SK-N-SH (cell line): ENCODE data around the gene PLCXD1. TPM values are rescaled to one million over a fixed set of nuclear protein-coding genes. Genes with fewer than 3 reads are reported as not detected.
"Not testable (repeated sequence)": the region's sequence is repeated elsewhere in the genome, so short reads cannot be mapped to it uniquely, and the experiment has no call there.

Experiments
- CTCF ChIA-PET: fragments of 300-600, 350-600 bp; formaldehyde crosslinking; extraction: SDS; loops from one replicate; lab custom pipeline; 2021; lab: Yijun Ruan, JAX
- POLR2A ChIA-PET: fragments of 350-600 bp; sonication (Branson Sonifier 250); formaldehyde crosslinking; extraction: SDS; loops from one replicate; lab custom pipeline; 2020; ENCODE audit warnings: antibody characterized with exemption, inconsistent platforms; lab: Yijun Ruan, JAX
- DNase-seq: peaks from one replicate; pipeline ENCODE4 v3.0.0; 2012
- H2AFZ ChIP-seq: fragments of 200-600 bp; sonication (generic); 2 replicates; pipeline ENCODE4 v1.8.1; 2016; ENCODE audit warnings: antibody characterized with exemption, mild to moderate bottlenecking, low read depth
- H3F3A ChIP-seq: fragments of 200-600 bp; sonication (generic); replicated peaks from 2 replicates; pipeline ENCODE3; 2016; ENCODE audit warnings: antibody characterized with exemption, mild to moderate bottlenecking; ENCODE audit not compliant: insufficient read depth
- H3K27ac ChIP-seq, 2 experiments: fragments of 200-500 bp in 1 of 2; fragments of 200-600 bp in 1 of 2; sonication (Bioruptor generic) in 1 of 2; sonication (generic), shearing (Covaris generic) in 1 of 2; 2 replicates each; pipeline versions ENCODE4 v1.5.1 to v1.6.1; 2014 to 2016; ENCODE audit warnings: low read depth in 2 of 2, inconsistent platforms in 1 of 2, low read length in 1 of 2, mild to moderate bottlenecking in 1 of 2, mixed read lengths in 1 of 2
- H3K27me3 ChIP-seq: fragments of 200-600 bp; sonication (generic), shearing (Covaris generic); 2 replicates; pipeline ENCODE4 v1.6.1; 2016; ENCODE audit warnings: mixed run types; ENCODE audit not compliant: insufficient read depth
- H3K36me3 ChIP-seq, 2 experiments: fragments of 200-500 bp in 1 of 2; fragments of 200-600 bp in 1 of 2; sonication (Bioruptor generic) in 1 of 2; sonication (generic) in 1 of 2; replicated peaks in 1 of 2; 2 replicates each; pipeline versions ENCODE3 to v1.5.1; 2014 to 2016; ENCODE audit warnings: low read length in 1 of 2, mild to moderate bottlenecking in 1 of 2; ENCODE audit not compliant: insufficient read depth in 2 of 2, control insufficient read depth in 1 of 2
- H3K4me1 ChIP-seq, 2 experiments: fragments of 200-500 bp in 1 of 2; fragments of 200-600 bp in 1 of 2; sonication (Bioruptor generic) in 1 of 2; sonication (generic), shearing (Covaris generic) in 1 of 2; 2 replicates each; pipeline versions ENCODE4 v1.5.1 to v1.6.1; 2014 to 2016; ENCODE audit warnings: low read depth in 1 of 2, low read length in 1 of 2, mixed run types in 1 of 2; ENCODE audit not compliant: insufficient read depth in 2 of 2, control insufficient read depth in 1 of 2
- H3K4me2 ChIP-seq: fragments of 200-600 bp; sonication (generic), shearing (Covaris generic); 2 replicates; pipeline ENCODE4 v1.6.1; 2017; ENCODE audit warnings: mixed run types
- H3K4me3 ChIP-seq, 2 experiments: fragments of 200-500 bp in 1 of 2; fragments of 200-600 bp in 1 of 2; sonication (Bioruptor generic) in 1 of 2; sonication (generic), shearing (Covaris generic) in 1 of 2; 2 replicates each; pipeline versions ENCODE4 v1.5.1 to v1.8.1; 2014 to 2016; ENCODE audit warnings: low read depth in 2 of 2, inconsistent platforms in 1 of 2, low read length in 1 of 2, mild to moderate bottlenecking in 1 of 2, mixed read lengths in 1 of 2, moderate library complexity in 1 of 2
- H3K79me2 ChIP-seq: fragments of 200-600 bp; sonication (generic); 2 replicates; pipeline ENCODE4 v1.8.1; 2017; ENCODE audit warnings: mild to moderate bottlenecking; ENCODE audit not compliant: insufficient read depth
- H3K9ac ChIP-seq: fragments of 200-600 bp; sonication (generic); 2 replicates; pipeline ENCODE4 v1.6.1; 2017; ENCODE audit warnings: mixed run types
- H3K9me2 ChIP-seq: fragments of 200-600 bp; sonication (generic); 2 replicates; pipeline ENCODE4 v1.6.1; 2017; ENCODE audit warnings: mixed run types
- H3K9me3 ChIP-seq: fragments of 200-600 bp; sonication (generic); 2 replicates; pipeline ENCODE4 v1.6.1; 2017; ENCODE audit warnings: mixed run types, mild to moderate bottlenecking, moderate library complexity
- H4K20me1 ChIP-seq: fragments of 200-600 bp; sonication (generic); 2 replicates; pipeline ENCODE4 v1.6.1; 2017; ENCODE audit warnings: mild to moderate bottlenecking, mixed run types; ENCODE audit not compliant: insufficient read depth
- CHD2 ChIP-seq: fragments of 150-350 bp; IDR thresholded peaks from 2 replicates; pipeline ENCODE4 v1.6.1; 2018; ENCODE audit warnings: low read length; ENCODE audit not compliant: partially characterized antibody
- ELF1 ChIP-seq: IDR thresholded peaks from 2 replicates; pipeline ENCODE4 v1.4.0; 2012
- FOSL2 ChIP-seq: IDR thresholded peaks from 2 replicates; pipeline ENCODE4 v1.4.0; 2012; ENCODE audit warnings: low read depth, mild to moderate bottlenecking, moderate library complexity, borderline replicate concordance
- FOXJ3 ChIP-seq: sonication (generic); formaldehyde crosslinking; IDR thresholded peaks from 2 replicates; pipeline ENCODE4 v1.5.1; 2020; ENCODE audit warnings: mild to moderate bottlenecking, missing genetic modification reagents
- POLR2AphosphoS5 ChIP-seq: IDR thresholded peaks from 2 replicates; pipeline ENCODE4 v1.6.1; 2012; ENCODE audit warnings: low read depth, low read length
- RAD21 ChIP-seq: IDR thresholded peaks from 2 replicates; pipeline ENCODE4 v1.6.1; 2012; ENCODE audit warnings: mild to moderate bottlenecking, low read length
- RCOR1 ChIP-seq: fragments of 150-350 bp; IDR thresholded peaks from 2 replicates; pipeline ENCODE4 v1.6.1; 2017; ENCODE audit warnings: antibody characterized with exemption, low read length
- RFX5 ChIP-seq: IDR thresholded peaks from 2 replicates; pipeline ENCODE4 v1.6.1; 2012; ENCODE audit warnings: mild to moderate bottlenecking, improper control_type of control experiment, low read length
- RXRA ChIP-seq: IDR thresholded peaks from 2 replicates; pipeline ENCODE4 v1.4.0; 2012; ENCODE audit warnings: low read depth, mild to moderate bottlenecking, borderline replicate concordance
- SIN3A ChIP-seq: IDR thresholded peaks from 2 replicates; pipeline ENCODE4 v1.6.1; 2012; ENCODE audit warnings: low read depth, mild to moderate bottlenecking, low read length, moderate library complexity, borderline replicate concordance
- SMC3 ChIP-seq: IDR thresholded peaks from 2 replicates; pipeline ENCODE4 v1.6.1; 2012; ENCODE audit warnings: low read depth, low read length, improper control_type of control experiment
- TCF12 ChIP-seq: IDR thresholded peaks from 2 replicates; pipeline ENCODE4 v1.4.0; 2012
- YY1 ChIP-seq: IDR thresholded peaks from 2 replicates; pipeline ENCODE4 v1.4.0; 2012; ENCODE audit warnings: low read depth, mild to moderate bottlenecking
- WGBS: methylation state at CpG from one replicate; pipeline ENCODE4 v1.1.6; 2017; ENCODE audit warnings: low lambda C conversion rate; 5-methylcytosine and 5-hydroxymethylcytosine counted together
- polyA plus RNA-seq, 3 experiments: library from polyadenylated mRNA; depleted of rRNA; stranded (reverse); fragments of >200 nt; gene quantifications; 2 replicates each; pipeline ENCODE4 v1.2.3, GENCODE V29; 2012
- TF ChIP-seq, protein P1 (sequence below): IDR thresholded peaks from 2 replicates; pipeline ENCODE4; 2012
- TF ChIP-seq, protein P2 (sequence below): fragments of 200-600 bp; sonication (generic); IDR thresholded peaks from 2 replicates; pipeline ENCODE4 v1.6.1; 2017; ENCODE audit warnings: antibody characterized with exemption, mild to moderate bottlenecking, moderate library complexity
- TF ChIP-seq, protein P3 (sequence below): fragments of 150-350 bp; IDR thresholded peaks from 2 replicates; pipeline ENCODE4 v1.6.1; 2016; ENCODE audit warnings: mild to moderate bottlenecking, low read depth, low read length
- TF ChIP-seq, protein P4 (sequence below): IDR thresholded peaks from 2 replicates; pipeline ENCODE4 v1.6.1; 2012; ENCODE audit warnings: mild to moderate bottlenecking, low read depth, low read length, moderate library complexity
- TF ChIP-seq, protein P5 (sequence below): IDR thresholded peaks from 2 replicates; pipeline ENCODE4 v1.4.0; 2012; ENCODE audit warnings: low read depth

PLCXD1 gene
- polyA plus RNA-seq, 1 of the 3 experiments (the other 2 are of a cell fraction) = 14.8 TPM

DNA sequence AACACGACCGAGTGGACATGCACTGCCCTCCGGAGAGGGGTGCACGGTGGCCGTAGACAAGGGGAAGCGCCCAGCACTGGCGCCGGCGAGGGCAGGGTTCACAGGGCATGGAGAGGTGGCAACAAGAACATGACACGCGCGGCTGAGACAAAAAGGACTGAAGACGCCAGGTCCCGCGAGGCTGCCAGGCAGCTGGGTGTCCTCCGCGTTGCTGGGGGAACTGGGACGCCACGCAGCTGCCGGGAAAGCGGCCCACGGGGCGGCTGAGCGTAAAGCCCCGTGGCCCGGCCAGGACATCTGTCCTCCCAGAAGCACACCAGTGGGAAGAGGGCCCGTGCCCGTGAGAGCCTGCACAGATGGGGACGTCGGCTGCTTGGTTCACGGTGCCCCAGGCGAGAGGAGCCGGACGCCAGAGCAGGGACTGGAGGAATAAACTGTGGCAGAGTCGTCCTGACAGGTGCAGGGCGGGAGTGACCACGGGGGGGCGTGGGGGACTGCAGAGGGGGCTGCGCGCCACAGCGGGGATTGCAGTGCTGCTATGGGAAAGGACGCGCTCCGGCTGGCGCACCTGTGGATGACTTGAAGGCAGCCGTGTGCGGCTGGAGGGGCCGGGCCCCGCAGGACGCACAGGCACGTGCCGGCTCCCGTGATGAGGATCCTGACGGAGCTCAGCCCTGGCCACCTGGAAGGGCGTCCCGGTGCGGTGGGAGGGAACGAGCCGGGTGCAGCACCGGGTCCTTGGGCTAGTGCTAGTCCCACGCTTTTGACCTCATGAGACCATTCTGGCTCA is 69.5 kb downstream of the PLCXD1 start:
- Histone ChIP-seq H3K79me2 (peaks cover 1% of the 10 kb centered on the region; the same call in 1 of the 2 replicates), H3K9me2 (no peaks in the 10 kb centered on the region), H4K20me1 (no peaks in the 10 kb centered on the region), H3K36me3 (peaks cover 0 to 2% of the 10 kb centered on the region in 2 experiments), H3K27ac (no peak overlapping the region), H3F3A (no peaks in the 10 kb centered on the region), H3K4me2 (no peak overlapping the region), H3K4me1 (no peaks in the 10 kb centered on the region; a peak in 1 of 4 replicates), H2AFZ (no peak overlapping the region), H3K9ac (no peak overlapping the region), H3K27me3 (no peaks in the 10 kb centered on the region), H3K9me3 (no peaks in the 10 kb centered on the region), H3K4me3 (no peak overlapping the region)
- 93% methylated on average over 23 of the region's 61 CpGs for WGBS
- ChIA-PET POLR2A (no interaction called here), CTCF (no interaction called here)
- TF ChIP-seq POLR2AphosphoS5 = no peak
- TF ChIP-seq, protein P1, sequence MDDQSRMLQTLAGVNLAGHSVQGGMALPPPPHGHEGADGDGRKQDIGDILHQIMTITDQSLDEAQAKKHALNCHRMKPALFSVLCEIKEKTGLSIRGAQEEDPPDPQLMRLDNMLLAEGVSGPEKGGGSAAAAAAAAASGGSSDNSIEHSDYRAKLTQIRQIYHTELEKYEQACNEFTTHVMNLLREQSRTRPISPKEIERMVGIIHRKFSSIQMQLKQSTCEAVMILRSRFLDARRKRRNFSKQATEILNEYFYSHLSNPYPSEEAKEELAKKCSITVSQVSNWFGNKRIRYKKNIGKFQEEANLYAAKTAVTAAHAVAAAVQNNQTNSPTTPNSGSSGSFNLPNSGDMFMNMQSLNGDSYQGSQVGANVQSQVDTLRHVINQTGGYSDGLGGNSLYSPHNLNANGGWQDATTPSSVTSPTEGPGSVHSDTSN = no peak
- TF ChIP-seq RFX5 = no peak
- TF ChIP-seq SIN3A = no peak
- no peak for TF ChIP-seq FOSL2
- TF ChIP-seq YY1 = no peak
- no peak for TF ChIP-seq RXRA
- TF ChIP-seq TCF12 = no peak
- TF ChIP-seq CHD2 = no peak
- no peak for TF ChIP-seq RCOR1
- TF ChIP-seq, protein P2, sequence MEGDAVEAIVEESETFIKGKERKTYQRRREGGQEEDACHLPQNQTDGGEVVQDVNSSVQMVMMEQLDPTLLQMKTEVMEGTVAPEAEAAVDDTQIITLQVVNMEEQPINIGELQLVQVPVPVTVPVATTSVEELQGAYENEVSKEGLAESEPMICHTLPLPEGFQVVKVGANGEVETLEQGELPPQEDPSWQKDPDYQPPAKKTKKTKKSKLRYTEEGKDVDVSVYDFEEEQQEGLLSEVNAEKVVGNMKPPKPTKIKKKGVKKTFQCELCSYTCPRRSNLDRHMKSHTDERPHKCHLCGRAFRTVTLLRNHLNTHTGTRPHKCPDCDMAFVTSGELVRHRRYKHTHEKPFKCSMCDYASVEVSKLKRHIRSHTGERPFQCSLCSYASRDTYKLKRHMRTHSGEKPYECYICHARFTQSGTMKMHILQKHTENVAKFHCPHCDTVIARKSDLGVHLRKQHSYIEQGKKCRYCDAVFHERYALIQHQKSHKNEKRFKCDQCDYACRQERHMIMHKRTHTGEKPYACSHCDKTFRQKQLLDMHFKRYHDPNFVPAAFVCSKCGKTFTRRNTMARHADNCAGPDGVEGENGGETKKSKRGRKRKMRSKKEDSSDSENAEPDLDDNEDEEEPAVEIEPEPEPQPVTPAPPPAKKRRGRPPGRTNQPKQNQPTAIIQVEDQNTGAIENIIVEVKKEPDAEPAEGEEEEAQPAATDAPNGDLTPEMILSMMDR = no peak
- TF ChIP-seq ELF1 = no peak
- no peak for TF ChIP-seq RAD21
- TF ChIP-seq, protein P3, sequence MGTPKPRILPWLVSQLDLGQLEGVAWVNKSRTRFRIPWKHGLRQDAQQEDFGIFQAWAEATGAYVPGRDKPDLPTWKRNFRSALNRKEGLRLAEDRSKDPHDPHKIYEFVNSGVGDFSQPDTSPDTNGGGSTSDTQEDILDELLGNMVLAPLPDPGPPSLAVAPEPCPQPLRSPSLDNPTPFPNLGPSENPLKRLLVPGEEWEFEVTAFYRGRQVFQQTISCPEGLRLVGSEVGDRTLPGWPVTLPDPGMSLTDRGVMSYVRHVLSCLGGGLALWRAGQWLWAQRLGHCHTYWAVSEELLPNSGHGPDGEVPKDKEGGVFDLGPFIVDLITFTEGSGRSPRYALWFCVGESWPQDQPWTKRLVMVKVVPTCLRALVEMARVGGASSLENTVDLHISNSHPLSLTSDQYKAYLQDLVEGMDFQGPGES = no peak
- no peak for TF ChIP-seq FOXJ3 (CRISPR knock-in tag)
- TF ChIP-seq, protein P4, sequence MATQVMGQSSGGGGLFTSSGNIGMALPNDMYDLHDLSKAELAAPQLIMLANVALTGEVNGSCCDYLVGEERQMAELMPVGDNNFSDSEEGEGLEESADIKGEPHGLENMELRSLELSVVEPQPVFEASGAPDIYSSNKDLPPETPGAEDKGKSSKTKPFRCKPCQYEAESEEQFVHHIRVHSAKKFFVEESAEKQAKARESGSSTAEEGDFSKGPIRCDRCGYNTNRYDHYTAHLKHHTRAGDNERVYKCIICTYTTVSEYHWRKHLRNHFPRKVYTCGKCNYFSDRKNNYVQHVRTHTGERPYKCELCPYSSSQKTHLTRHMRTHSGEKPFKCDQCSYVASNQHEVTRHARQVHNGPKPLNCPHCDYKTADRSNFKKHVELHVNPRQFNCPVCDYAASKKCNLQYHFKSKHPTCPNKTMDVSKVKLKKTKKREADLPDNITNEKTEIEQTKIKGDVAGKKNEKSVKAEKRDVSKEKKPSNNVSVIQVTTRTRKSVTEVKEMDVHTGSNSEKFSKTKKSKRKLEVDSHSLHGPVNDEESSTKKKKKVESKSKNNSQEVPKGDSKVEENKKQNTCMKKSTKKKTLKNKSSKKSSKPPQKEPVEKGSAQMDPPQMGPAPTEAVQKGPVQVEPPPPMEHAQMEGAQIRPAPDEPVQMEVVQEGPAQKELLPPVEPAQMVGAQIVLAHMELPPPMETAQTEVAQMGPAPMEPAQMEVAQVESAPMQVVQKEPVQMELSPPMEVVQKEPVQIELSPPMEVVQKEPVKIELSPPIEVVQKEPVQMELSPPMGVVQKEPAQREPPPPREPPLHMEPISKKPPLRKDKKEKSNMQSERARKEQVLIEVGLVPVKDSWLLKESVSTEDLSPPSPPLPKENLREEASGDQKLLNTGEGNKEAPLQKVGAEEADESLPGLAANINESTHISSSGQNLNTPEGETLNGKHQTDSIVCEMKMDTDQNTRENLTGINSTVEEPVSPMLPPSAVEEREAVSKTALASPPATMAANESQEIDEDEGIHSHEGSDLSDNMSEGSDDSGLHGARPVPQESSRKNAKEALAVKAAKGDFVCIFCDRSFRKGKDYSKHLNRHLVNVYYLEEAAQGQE = no peak
- no peak for TF ChIP-seq SMC3
- TF ChIP-seq, protein P5, sequence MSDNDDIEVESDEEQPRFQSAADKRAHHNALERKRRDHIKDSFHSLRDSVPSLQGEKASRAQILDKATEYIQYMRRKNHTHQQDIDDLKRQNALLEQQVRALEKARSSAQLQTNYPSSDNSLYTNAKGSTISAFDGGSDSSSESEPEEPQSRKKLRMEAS = no peak
- no peak for DNase-seq

DNA sequence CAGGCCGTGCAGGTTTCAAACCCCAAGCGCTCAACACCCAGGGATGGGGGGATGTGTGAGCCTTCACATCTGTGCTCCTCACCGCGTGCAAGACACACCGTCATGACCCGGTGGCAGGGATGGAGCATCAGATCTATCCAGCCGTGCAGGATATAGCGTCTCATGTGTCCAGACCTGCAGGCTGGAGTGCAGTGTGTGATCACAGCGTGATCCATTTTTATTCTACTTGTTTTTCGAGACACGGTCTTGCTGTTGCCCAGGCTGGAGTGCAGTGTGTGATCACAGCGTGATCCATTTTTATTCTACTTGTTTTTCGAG is 70.1 kb downstream of the PLCXD1 start:
- H3K9me2 ChIP-seq, H3K79me2 ChIP-seq, CTCF ChIA-PET, H3K27ac ChIP-seq, H3K27me3 ChIP-seq, H3K4me3 ChIP-seq, H3K4me2 ChIP-seq, H3K9me3 ChIP-seq, H3K4me1 ChIP-seq, H4K20me1 ChIP-seq, H3K36me3 ChIP-seq, H3F3A ChIP-seq, H2AFZ ChIP-seq, H3K9ac ChIP-seq, DNase-seq, POLR2A ChIA-PET: not testable (repeated sequence)
- WGBS = 94% methylated on average over 11 of the region's 13 CpGs
